DMS53 treated with DMSO at 0.1 percent for 48 hours (cell line): ENCODE results near the gene ST6GALNAC3.

Experiments
- DNase-seq: peaks from one replicate; lab custom pipeline; 2025; ENCODE audit not compliant: unreplicated experiment; lab: John Stamatoyannopoulos, UW

The ST6GALNAC3 gene

GRCh38 chr1:76279101-76279748 is 204.7 kb downstream of the ST6GALNAC3 start:
- DNase-seq: no peak

- no peak for DNase-seq
These were observed 206.8 kb downstream of the ST6GALNAC3 start for GRCh38 chr1:76281306-76281705.

- DNase-seq: no peak
These were observed 210.3 kb downstream of the ST6GALNAC3 start for GRCh38 chr1:76284842-76285241.

- DNase-seq: no peak
These were observed 211.1 kb downstream of the ST6GALNAC3 start for GRCh38 chr1:76285578-76286135.

GRCh38 chr1:76287917-76288316 is 213.4 kb downstream of the ST6GALNAC3 start:
- no peak for DNase-seq

- DNase-seq: no peak
These were observed 214.4 kb downstream of the ST6GALNAC3 start for GRCh38 chr1:76288758-76289483.

GRCh38 chr1:76289692-76290091 is 215.1 kb downstream of the ST6GALNAC3 start:
- DNase-seq: no peak

GRCh38 chr1:76290271-76290670 is 215.7 kb downstream of the ST6GALNAC3 start:
- no peak for DNase-seq

- DNase-seq: no peak
These were observed 216.6 kb downstream of the ST6GALNAC3 start for GRCh38 chr1:76291191-76291590.

- DNase-seq: no peak
These were observed 217.2 kb downstream of the ST6GALNAC3 start for GRCh38 chr1:76291737-76292136.

- no peak for DNase-seq
These were observed 218.1 kb downstream of the ST6GALNAC3 start for GRCh38 chr1:76292418-76293184.

- no peak for DNase-seq
These were observed 219.3 kb downstream of the ST6GALNAC3 start for GRCh38 chr1:76293831-76294230.

- no peak for DNase-seq
These were observed 220.1 kb downstream of the ST6GALNAC3 start for GRCh38 chr1:76294482-76295194.

GRCh38 chr1:76298399-76298798 is 223.9 kb downstream of the ST6GALNAC3 start:
- no peak for DNase-seq

GRCh38 chr1:76299036-76299435 is 224.5 kb downstream of the ST6GALNAC3 start:
- no peak for DNase-seq

GRCh38 chr1:76300556-76300955 is 226.0 kb downstream of the ST6GALNAC3 start:
- no peak for DNase-seq

GRCh38 chr1:76302711-76303339 is 228.3 kb downstream of the ST6GALNAC3 start:
- no peak for DNase-seq

GRCh38 chr1:76303340-76303717 is 228.8 kb downstream of the ST6GALNAC3 start:
- DNase-seq: no peak

GRCh38 chr1:76313304-76313703 is 238.8 kb downstream of the ST6GALNAC3 start:
- no peak for DNase-seq

GRCh38 chr1:76314730-76315129 is 240.2 kb downstream of the ST6GALNAC3 start:
- DNase-seq: no peak
